A549 treated with AZD2906 at 1 μM for 4 hours (cell line): ENCODE data around the gene LINS1. TPM values are rescaled to one million over a fixed set of nuclear protein-coding genes. Genes with fewer than 3 reads are reported as not detected.

Experiments used
- total RNA-seq: library from RNA; stranded (reverse); fragments of 200-300 nt; extraction: Qiagen RNA extraction; gene quantifications from 5 replicates; pipeline ENCODE4 v1.2.3, GENCODE V29; 2022

The LINS1 gene, protein sequence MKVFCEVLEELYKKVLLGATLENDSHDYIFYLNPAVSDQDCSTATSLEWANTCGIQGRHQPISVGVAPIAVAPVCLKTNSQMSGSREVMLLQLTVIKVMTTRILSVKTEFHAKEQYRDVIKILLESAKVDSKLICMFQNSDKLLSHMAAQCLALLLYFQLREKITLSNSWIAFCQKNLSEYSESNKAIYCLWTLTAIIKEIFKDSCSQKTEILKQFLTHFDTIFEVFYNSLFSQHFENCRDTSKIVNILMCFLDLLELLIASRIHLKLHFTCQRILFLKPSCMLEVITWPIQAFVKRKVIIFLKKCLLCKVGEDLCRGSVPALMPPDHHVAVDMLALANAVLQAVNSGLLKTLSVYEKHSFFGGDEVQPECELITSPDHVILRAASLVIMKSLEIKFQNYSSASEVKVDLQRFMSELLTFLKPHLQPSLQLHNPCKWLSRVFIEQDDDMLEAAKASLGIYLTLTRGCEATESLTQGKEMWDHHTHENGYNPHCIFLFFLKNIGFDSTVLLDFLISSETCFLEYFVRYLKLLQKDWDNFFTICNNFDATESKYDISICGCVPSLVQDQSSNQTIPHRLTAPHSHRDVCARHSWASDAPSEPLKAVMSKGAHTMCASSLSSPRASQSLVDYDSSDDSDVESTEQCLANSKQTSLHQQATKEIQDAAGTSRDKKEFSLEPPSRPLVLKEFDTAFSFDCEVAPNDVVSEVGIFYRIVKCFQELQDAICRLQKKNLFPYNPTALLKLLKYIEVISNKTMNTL
- total RNA-seq = 9.7 to 12.4 TPM (median 10.8 TPM) in 5 replicates

DNA sequence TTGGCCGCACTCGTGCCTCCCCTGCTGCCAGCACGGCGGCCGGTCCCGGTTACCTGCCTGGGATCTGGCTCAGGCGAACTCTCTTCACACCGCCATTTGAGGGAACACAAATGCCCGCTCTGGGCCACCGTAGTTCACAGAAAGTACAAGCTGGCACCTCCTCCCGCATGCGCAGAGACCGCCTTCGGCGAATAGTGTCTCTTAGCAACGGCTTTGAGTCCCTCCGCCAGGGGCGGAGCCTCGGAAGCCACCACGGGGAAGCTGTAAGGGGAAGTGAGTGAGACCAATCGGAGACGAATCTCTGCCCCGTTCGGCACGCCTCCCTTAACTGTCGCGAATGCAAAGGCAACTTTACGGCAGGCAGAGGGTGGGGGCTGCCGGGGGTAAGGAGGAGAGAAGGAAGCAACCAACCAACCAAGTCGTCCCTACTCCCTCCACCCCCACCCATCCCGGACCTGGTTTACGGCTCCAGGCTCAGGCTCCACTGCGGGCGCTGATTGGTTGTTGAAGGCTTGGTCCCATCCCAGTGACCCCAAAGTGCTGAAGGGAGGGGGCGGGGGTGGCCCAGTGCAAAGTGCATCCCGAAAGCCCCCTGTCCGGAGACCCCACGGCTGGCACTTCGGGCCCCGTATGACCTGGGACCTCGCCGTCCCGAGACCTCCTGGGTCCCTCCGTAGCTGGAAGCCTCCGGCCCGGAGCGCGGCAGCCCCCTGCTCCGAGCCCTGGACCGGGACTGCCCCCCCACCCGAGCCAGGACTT, at the start of gene LINS1, which contains the start of gene ASB7:
LINS1 (minus strand) TSS at position 121 of the 759 bp plus-strand sequence. CDS start 21,342 bp downstream, outside the sequence.
ASB7 (plus strand) TSS at position 526 of the 759 bp plus-strand sequence. CDS start 9,628 bp downstream, outside the sequence.

DNA sequence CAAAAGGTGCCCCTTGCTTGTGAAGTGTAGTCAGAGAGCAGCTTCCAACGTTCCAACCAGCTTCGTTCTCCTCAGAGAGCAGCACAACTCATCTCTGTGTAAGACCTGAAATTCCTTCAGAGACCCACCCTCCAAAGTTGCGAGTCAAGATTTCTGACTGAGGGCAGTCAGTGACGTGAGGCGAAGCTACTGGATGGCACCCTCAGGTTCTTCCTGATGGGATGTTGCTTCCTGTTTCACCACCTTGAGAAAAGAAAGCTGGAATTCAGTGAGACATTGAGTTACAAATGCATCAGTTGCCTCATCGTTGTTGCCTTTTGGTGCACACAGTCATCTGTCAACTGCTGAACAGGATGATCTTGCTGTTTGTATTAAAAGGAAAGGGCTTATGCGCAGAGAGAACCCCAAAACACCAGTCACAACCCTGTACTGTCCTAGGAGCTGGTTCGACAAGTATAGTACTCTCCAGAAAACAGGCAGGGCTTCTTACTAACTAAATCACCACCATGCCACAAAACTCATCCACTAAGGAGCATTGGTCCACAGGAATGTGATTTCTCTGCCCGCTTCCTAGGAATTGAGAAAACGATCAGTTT, 73.1 kb downstream of the LINS1 start, which contains the start of gene CERS3:
CERS3 (minus strand) TSS at position 118 of the 596 bp plus-strand sequence. CDS start 27,101 bp downstream, outside the sequence.

Other genes with a start within 250 kb of the LINS1 start
- not detected in 5 replicates for gene CERS3, start 73.2 kb downstream of the LINS1 start, total RNA-seq
- gene ASB7, start 405 bp upstream of the LINS1 start, total RNA-seq = 9.4 to 12.0 TPM (median 11.5 TPM) in 5 replicates